ENCODE results near the gene KLHL36. TPM values are rescaled to one million over a fixed set of nuclear protein-coding genes. Genes with fewer than 3 reads are reported as not detected.

KLHL36 gene
- polyA plus RNA-seq, 1 of the 3 experiments (the other 2 are of a cell fraction), result 39.8 TPM

- H3K4me1 ChIP-seq (ENCODE audit: control insufficient read depth in 1 of 2, insufficient read depth in 2 of 2, low read depth in 1 of 2, low read length in 1 of 2), result no peaks in the 10 kb centered on the region
- 56% methylated on average over 7 of the region's 7 CpGs for WGBS (ENCODE audit: low lambda C conversion rate)
- H3K9me2 ChIP-seq, result no peaks in the 10 kb centered on the region
Observed at GRCh38 chr16:84628226-84628731, 20.0 kb upstream of the KLHL36 start.

GRCh38 chr16:84629580-84629979 lies 18.7 kb upstream of the KLHL36 start:
- Histone ChIP-seq H4K20me1 (ENCODE audit: insufficient read depth) (no peaks in the 10 kb centered on the region), H3K36me3 (replicated peaks in 1 of 2; ENCODE audit: control insufficient read depth in 1 of 2, insufficient read depth in 2 of 2, low read length in 1 of 2) (no peaks in the 10 kb centered on the region), H3K27ac (ENCODE audit: low read depth in 2 of 2, low read length in 1 of 2) (no peak overlapping the region), H3F3A (replicated peaks; ENCODE audit: insufficient read depth) (peaks cover 4% of the 10 kb centered on the region), H3K9me2 (no peaks in the 10 kb centered on the region), H3K4me2 (no peak overlapping the region), H3K4me1 (ENCODE audit: control insufficient read depth in 1 of 2, insufficient read depth in 2 of 2, low read depth in 1 of 2, low read length in 1 of 2) (no peaks in the 10 kb centered on the region), H3K9me3 (no peaks in the 10 kb centered on the region), H3K9ac (no peak overlapping the region), H3K79me2 (ENCODE audit: insufficient read depth) (no peaks in the 10 kb centered on the region), H3K27me3 (ENCODE audit: insufficient read depth) (no peaks in the 10 kb centered on the region), H3K4me3 (ENCODE audit: low read depth in 2 of 2, low read length in 1 of 2) (no peak overlapping the region), H2AFZ (ENCODE audit: low read depth) (no peak overlapping the region)
- TF ChIP-seq GATA2 (CRISPR knock-in tag; IDR thresholded peaks at IDR 0.05), result no peak
- TF ChIP-seq, protein P1, sequence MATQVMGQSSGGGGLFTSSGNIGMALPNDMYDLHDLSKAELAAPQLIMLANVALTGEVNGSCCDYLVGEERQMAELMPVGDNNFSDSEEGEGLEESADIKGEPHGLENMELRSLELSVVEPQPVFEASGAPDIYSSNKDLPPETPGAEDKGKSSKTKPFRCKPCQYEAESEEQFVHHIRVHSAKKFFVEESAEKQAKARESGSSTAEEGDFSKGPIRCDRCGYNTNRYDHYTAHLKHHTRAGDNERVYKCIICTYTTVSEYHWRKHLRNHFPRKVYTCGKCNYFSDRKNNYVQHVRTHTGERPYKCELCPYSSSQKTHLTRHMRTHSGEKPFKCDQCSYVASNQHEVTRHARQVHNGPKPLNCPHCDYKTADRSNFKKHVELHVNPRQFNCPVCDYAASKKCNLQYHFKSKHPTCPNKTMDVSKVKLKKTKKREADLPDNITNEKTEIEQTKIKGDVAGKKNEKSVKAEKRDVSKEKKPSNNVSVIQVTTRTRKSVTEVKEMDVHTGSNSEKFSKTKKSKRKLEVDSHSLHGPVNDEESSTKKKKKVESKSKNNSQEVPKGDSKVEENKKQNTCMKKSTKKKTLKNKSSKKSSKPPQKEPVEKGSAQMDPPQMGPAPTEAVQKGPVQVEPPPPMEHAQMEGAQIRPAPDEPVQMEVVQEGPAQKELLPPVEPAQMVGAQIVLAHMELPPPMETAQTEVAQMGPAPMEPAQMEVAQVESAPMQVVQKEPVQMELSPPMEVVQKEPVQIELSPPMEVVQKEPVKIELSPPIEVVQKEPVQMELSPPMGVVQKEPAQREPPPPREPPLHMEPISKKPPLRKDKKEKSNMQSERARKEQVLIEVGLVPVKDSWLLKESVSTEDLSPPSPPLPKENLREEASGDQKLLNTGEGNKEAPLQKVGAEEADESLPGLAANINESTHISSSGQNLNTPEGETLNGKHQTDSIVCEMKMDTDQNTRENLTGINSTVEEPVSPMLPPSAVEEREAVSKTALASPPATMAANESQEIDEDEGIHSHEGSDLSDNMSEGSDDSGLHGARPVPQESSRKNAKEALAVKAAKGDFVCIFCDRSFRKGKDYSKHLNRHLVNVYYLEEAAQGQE (IDR thresholded peaks at IDR 0.05; ENCODE audit: low read depth, low read length), result no peak
- TF ChIP-seq SMC3 (IDR thresholded peaks at IDR 0.05; ENCODE audit: low read depth, low read length), result no peak
- no peak for TF ChIP-seq EZH2phosphoT487 (IDR thresholded peaks at IDR 0.05; ENCODE audit: borderline replicate concordance, low read depth)
- TF ChIP-seq SIN3A (IDR thresholded peaks at IDR 0.05; ENCODE audit: borderline replicate concordance, low read depth, low read length), result no peak
- no peak for TF ChIP-seq POLR2AphosphoS5 (IDR thresholded peaks at IDR 0.05; ENCODE audit: low read depth, low read length)
- TF ChIP-seq, protein P2, sequence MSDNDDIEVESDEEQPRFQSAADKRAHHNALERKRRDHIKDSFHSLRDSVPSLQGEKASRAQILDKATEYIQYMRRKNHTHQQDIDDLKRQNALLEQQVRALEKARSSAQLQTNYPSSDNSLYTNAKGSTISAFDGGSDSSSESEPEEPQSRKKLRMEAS (IDR thresholded peaks at IDR 0.05; ENCODE audit: low read depth), result no peak
- TF ChIP-seq, protein P3, sequence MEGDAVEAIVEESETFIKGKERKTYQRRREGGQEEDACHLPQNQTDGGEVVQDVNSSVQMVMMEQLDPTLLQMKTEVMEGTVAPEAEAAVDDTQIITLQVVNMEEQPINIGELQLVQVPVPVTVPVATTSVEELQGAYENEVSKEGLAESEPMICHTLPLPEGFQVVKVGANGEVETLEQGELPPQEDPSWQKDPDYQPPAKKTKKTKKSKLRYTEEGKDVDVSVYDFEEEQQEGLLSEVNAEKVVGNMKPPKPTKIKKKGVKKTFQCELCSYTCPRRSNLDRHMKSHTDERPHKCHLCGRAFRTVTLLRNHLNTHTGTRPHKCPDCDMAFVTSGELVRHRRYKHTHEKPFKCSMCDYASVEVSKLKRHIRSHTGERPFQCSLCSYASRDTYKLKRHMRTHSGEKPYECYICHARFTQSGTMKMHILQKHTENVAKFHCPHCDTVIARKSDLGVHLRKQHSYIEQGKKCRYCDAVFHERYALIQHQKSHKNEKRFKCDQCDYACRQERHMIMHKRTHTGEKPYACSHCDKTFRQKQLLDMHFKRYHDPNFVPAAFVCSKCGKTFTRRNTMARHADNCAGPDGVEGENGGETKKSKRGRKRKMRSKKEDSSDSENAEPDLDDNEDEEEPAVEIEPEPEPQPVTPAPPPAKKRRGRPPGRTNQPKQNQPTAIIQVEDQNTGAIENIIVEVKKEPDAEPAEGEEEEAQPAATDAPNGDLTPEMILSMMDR (IDR thresholded peaks at IDR 0.05), result no peak
- TF ChIP-seq YY1 (IDR thresholded peaks at IDR 0.05; ENCODE audit: low read depth), result no peak
- TF ChIP-seq RCOR1 (IDR thresholded peaks at IDR 0.05; ENCODE audit: low read length), result no peak
- TF ChIP-seq ZBTB33 (IDR thresholded peaks at IDR 0.05; ENCODE audit: borderline replicate concordance, low read depth), result no peak
- TF ChIP-seq, protein P4, sequence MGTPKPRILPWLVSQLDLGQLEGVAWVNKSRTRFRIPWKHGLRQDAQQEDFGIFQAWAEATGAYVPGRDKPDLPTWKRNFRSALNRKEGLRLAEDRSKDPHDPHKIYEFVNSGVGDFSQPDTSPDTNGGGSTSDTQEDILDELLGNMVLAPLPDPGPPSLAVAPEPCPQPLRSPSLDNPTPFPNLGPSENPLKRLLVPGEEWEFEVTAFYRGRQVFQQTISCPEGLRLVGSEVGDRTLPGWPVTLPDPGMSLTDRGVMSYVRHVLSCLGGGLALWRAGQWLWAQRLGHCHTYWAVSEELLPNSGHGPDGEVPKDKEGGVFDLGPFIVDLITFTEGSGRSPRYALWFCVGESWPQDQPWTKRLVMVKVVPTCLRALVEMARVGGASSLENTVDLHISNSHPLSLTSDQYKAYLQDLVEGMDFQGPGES (IDR thresholded peaks at IDR 0.05; ENCODE audit: low read depth, low read length), result no peak
- no peak for TF ChIP-seq EP300 (IDR thresholded peaks at IDR 0.05; ENCODE audit: borderline replicate concordance in 1 of 2, low read depth in 1 of 2, low read length in 1 of 2)
- TF ChIP-seq FOSL2 (IDR thresholded peaks at IDR 0.05; ENCODE audit: borderline replicate concordance, low read depth), result no peak
- POLR2A ChIA-PET, result no interaction called here
- DNase-seq, result no peak
- CTCF ChIA-PET, result interaction anchor here (0.9 to 13.3 kb wide), 7 partner anchors 26 to 341 kb away, joined by 3 to 275 read pairs (median 5); no protein-coding TSS in a partner anchor
- WGBS (ENCODE audit: low lambda C conversion rate), result 83% methylated on average over 4 of the region's 10 CpGs

More at GRCh38 chr16:84628226-84628731, 20.0 kb upstream of the KLHL36 start:
- Histone ChIP-seq H4K20me1 (ENCODE audit: insufficient read depth) (no peaks in the 10 kb centered on the region), H3K79me2 (ENCODE audit: insufficient read depth) (no peaks in the 10 kb centered on the region), H3K4me3 (ENCODE audit: low read depth in 2 of 2, low read length in 1 of 2) (no peak overlapping the region), H3K27ac (ENCODE audit: low read depth in 2 of 2, low read length in 1 of 2) (no peak overlapping the region), H3K9ac (no peak overlapping the region), H3K27me3 (ENCODE audit: insufficient read depth) (no peaks in the 10 kb centered on the region), H3K4me2 (no peak overlapping the region), H3F3A (replicated peaks; ENCODE audit: insufficient read depth) (peaks cover 4% of the 10 kb centered on the region), H2AFZ (ENCODE audit: low read depth) (no peak overlapping the region), H3K9me3 (no peaks in the 10 kb centered on the region), H3K36me3 (replicated peaks in 1 of 2; ENCODE audit: control insufficient read depth in 1 of 2, insufficient read depth in 2 of 2, low read length in 1 of 2) (no peaks in the 10 kb centered on the region)
- no peak for DNase-seq
- ChIA-PET CTCF (interaction anchor here (1.8 to 13.3 kb wide), 3 partner anchors 100 to 343 kb away, joined by 9 to 275 read pairs (median 10); no protein-coding TSS in a partner anchor), POLR2A (no interaction called here)
- no peak for TF ChIP-seq GABPA (IDR thresholded peaks at IDR 0.05; ENCODE audit: low read depth)
- TF ChIP-seq TEAD4 (IDR thresholded peaks at IDR 0.05; ENCODE audit: borderline replicate concordance, insufficient read depth), result no peak
- TF ChIP-seq NFIC (IDR thresholded peaks at IDR 0.05; ENCODE audit: borderline replicate concordance), result no peak

All from SK-N-SH (cell line).